ENCODE results near the gene NPRL2. TPM values are rescaled to one million over a fixed set of nuclear protein-coding genes. Genes with fewer than 3 reads are reported as not detected.

NPRL2 gene
- total RNA-seq, 1 donor from 2014 or later = 30.4 TPM

DNA sequence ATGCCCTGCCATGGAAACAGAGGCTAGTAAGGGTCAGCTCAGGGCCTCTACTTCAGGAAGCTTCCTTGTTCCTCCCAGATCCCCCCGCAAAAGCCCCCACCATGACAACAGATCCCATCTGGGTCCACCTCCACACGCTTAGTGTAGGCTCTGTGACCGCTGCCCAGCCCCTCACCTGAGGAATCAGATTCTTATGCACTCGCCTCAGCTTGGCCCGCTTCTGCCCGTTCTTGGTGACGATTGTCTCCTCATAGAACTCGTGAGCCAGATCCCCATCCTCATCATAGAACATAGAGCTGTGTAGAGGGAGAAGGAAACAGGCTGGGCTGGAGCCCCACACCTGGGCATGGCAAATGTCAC lies 24.4 kb downstream of the NPRL2 start:
- DNase-seq = no peak
- peaks cover 1% of the 10 kb centered on the region for H3K27me3 Mint-ChIP-seq (ENCODE audit: unreplicated experiment)
- H3K4me1 Mint-ChIP-seq (ENCODE audit: low read depth, unreplicated experiment) = peaks cover 6% of the 10 kb centered on the region
- TF ChIP-seq, protein P1, sequence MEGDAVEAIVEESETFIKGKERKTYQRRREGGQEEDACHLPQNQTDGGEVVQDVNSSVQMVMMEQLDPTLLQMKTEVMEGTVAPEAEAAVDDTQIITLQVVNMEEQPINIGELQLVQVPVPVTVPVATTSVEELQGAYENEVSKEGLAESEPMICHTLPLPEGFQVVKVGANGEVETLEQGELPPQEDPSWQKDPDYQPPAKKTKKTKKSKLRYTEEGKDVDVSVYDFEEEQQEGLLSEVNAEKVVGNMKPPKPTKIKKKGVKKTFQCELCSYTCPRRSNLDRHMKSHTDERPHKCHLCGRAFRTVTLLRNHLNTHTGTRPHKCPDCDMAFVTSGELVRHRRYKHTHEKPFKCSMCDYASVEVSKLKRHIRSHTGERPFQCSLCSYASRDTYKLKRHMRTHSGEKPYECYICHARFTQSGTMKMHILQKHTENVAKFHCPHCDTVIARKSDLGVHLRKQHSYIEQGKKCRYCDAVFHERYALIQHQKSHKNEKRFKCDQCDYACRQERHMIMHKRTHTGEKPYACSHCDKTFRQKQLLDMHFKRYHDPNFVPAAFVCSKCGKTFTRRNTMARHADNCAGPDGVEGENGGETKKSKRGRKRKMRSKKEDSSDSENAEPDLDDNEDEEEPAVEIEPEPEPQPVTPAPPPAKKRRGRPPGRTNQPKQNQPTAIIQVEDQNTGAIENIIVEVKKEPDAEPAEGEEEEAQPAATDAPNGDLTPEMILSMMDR (IDR thresholded peaks at IDR 0.05; ENCODE audit: partially characterized antibody, unreplicated experiment) = no peak
- no peak overlapping the region for H3K27ac Mint-ChIP-seq (ENCODE audit: unreplicated experiment)
- peaks cover 5% of the 10 kb centered on the region for H3K9me3 Mint-ChIP-seq (ENCODE audit: unreplicated experiment)
- H3K36me3 Mint-ChIP-seq (ENCODE audit: unreplicated experiment) = no peaks in the 10 kb centered on the region
- no peak overlapping the region for H3K4me3 Mint-ChIP-seq (ENCODE audit: unreplicated experiment)

- Mint-ChIP-seq H3K27me3 (ENCODE audit: unreplicated experiment) (peaks cover 3% of the 10 kb centered on the region), H3K4me1 (ENCODE audit: low read depth, unreplicated experiment) (peaks cover 6% of the 10 kb centered on the region), H3K36me3 (ENCODE audit: unreplicated experiment) (no peaks in the 10 kb centered on the region), H3K9me3 (ENCODE audit: unreplicated experiment) (peaks cover 6% of the 10 kb centered on the region), H3K4me3 (ENCODE audit: unreplicated experiment) (no peak overlapping the region), H3K27ac (ENCODE audit: unreplicated experiment) (no peak overlapping the region)
- no peak for DNase-seq
- TF ChIP-seq, protein P1 (IDR thresholded peaks at IDR 0.05; ENCODE audit: partially characterized antibody, unreplicated experiment) = no peak
Measured at GRCh38 chr3:50325497-50326181, 24.9 kb downstream of the NPRL2 start.

GRCh38 chr3:50325113-50325480 lies 25.5 kb downstream of the NPRL2 start:
- H3K4me1 Mint-ChIP-seq (ENCODE audit: low read depth, unreplicated experiment) = peaks cover 10% of the 10 kb centered on the region
- H3K27ac Mint-ChIP-seq (ENCODE audit: unreplicated experiment) = no peak overlapping the region
- DNase-seq = no peak
- TF ChIP-seq, protein P1 (IDR thresholded peaks at IDR 0.05; ENCODE audit: partially characterized antibody, unreplicated experiment) = no peak
- no peak overlapping the region for H3K4me3 Mint-ChIP-seq (ENCODE audit: unreplicated experiment)
- peaks cover 6% of the 10 kb centered on the region for H3K9me3 Mint-ChIP-seq (ENCODE audit: unreplicated experiment)
- peaks cover 8% of the 10 kb centered on the region for H3K27me3 Mint-ChIP-seq (ENCODE audit: unreplicated experiment)
- H3K36me3 Mint-ChIP-seq (ENCODE audit: unreplicated experiment) = no peaks in the 10 kb centered on the region

GRCh38 chr3:50324351-50325112 lies 26.0 kb downstream of the NPRL2 start:
- peaks cover 8% of the 10 kb centered on the region for H3K27me3 Mint-ChIP-seq (ENCODE audit: unreplicated experiment)
- peaks cover 6% of the 10 kb centered on the region for H3K9me3 Mint-ChIP-seq (ENCODE audit: unreplicated experiment)
- DNase-seq = peak; percentile 92
- TF ChIP-seq, protein P1 (IDR thresholded peaks at IDR 0.05; ENCODE audit: partially characterized antibody, unreplicated experiment) = peak; percentile 93
- H3K4me3 Mint-ChIP-seq (ENCODE audit: unreplicated experiment) = no peak overlapping the region
- H3K4me1 Mint-ChIP-seq (ENCODE audit: low read depth, unreplicated experiment) = peaks cover 13% of the 10 kb centered on the region
- H3K27ac Mint-ChIP-seq (ENCODE audit: unreplicated experiment) = no peak overlapping the region
- no peaks in the 10 kb centered on the region for H3K36me3 Mint-ChIP-seq (ENCODE audit: unreplicated experiment)

- Mint-ChIP-seq H3K27me3 (ENCODE audit: unreplicated experiment) (peaks cover 8% of the 10 kb centered on the region), H3K4me3 (ENCODE audit: unreplicated experiment) (no peak overlapping the region), H3K27ac (ENCODE audit: unreplicated experiment) (no peak overlapping the region), H3K36me3 (ENCODE audit: unreplicated experiment) (no peaks in the 10 kb centered on the region), H3K4me1 (ENCODE audit: low read depth, unreplicated experiment) (peaks cover 17% of the 10 kb centered on the region), H3K9me3 (ENCODE audit: unreplicated experiment) (peaks cover 6% of the 10 kb centered on the region)
- DNase-seq = no peak
- TF ChIP-seq, protein P1 (IDR thresholded peaks at IDR 0.05; ENCODE audit: partially characterized antibody, unreplicated experiment) = no peak
Measured at GRCh38 chr3:50323614-50324199, 26.9 kb downstream of the NPRL2 start.
